Stimulated activated CD4-positive, alpha-beta T cell treated with anti-CD3 and anti-CD28 coated beads, Interleukin-1b, Interleukin-23, amount 100 ng/mL, for 1 hour (primary cell): ENCODE results near the gene CCDC74A.
"Not testable (repeated sequence)": the region's sequence is repeated elsewhere in the genome, so short reads cannot be mapped to it uniquely, and the experiment has no call there.

ENCODE experiments used
- DNase-seq, 2 donors: peaks; one replicate each; pipeline ENCODE4 v3.0.0-alpha.2; 2020; ENCODE audit warnings: low read depth in 2 of 2

Gene CCDC74A

GRCh38 chr2:131498321-131498973 is 29.2 kb upstream of the CCDC74A start:
- DNase-seq: not testable (repeated sequence)

GRCh38 chr2:131503587-131503986 is 24.1 kb upstream of the CCDC74A start:
- not testable (repeated sequence) for DNase-seq

GRCh38 chr2:131504082-131504750 is 23.5 kb upstream of the CCDC74A start:
- DNase-seq: not testable (repeated sequence)

- DNase-seq: no peak
Observed at GRCh38 chr2:131509615-131510014, 18.1 kb upstream of the CCDC74A start.

- DNase-seq: not testable (repeated sequence)
Observed at GRCh38 chr2:131511291-131511968, 16.3 kb upstream of the CCDC74A start.

GRCh38 chr2:131511969-131512870 is 15.5 kb upstream of the CCDC74A start:
- DNase-seq: not testable (repeated sequence)

GRCh38 chr2:131514408-131515166 is 13.1 kb upstream of the CCDC74A start:
- not testable (repeated sequence) for DNase-seq

- DNase-seq: not testable (repeated sequence)
Observed at GRCh38 chr2:131515235-131515634, 12.5 kb upstream of the CCDC74A start.

GRCh38 chr2:131516011-131516410 is 11.7 kb upstream of the CCDC74A start:
- DNase-seq: no peak

GRCh38 chr2:131516621-131517020 is 11.1 kb upstream of the CCDC74A start:
- DNase-seq: not testable (repeated sequence)

- no peak for DNase-seq
Observed at GRCh38 chr2:131517106-131517831, 10.4 kb upstream of the CCDC74A start.

GRCh38 chr2:131517856-131518255 is 9.8 kb upstream of the CCDC74A start:
- not testable (repeated sequence) for DNase-seq

GRCh38 chr2:131518531-131518930 is 9.2 kb upstream of the CCDC74A start:
- not testable (repeated sequence) for DNase-seq

- DNase-seq: no peak
Observed at GRCh38 chr2:131519466-131519865, 8.2 kb upstream of the CCDC74A start.

GRCh38 chr2:131519871-131520470 is 7.7 kb upstream of the CCDC74A start:
- not testable (repeated sequence) for DNase-seq

- no peak for DNase-seq
Observed at GRCh38 chr2:131520526-131520925, 7.2 kb upstream of the CCDC74A start.

GRCh38 chr2:131521524-131521923 is 6.2 kb upstream of the CCDC74A start:
- not testable (repeated sequence) for DNase-seq

GRCh38 chr2:131521961-131522781 is 5.5 kb upstream of the CCDC74A start:
- DNase-seq: no peak

GRCh38 chr2:131525256-131525655 is 2.4 kb upstream of the CCDC74A start:
- DNase-seq: not testable (repeated sequence)
